HG03469 (cell line): ENCODE results near the gene RSAD1.
"Not testable (repeated sequence)": the region's sequence is repeated elsewhere in the genome, so short reads cannot be mapped to it uniquely, and the experiment has no call there.

Experiments
- ATAC-seq: cut with Tn5 transposase; IDR thresholded peaks from one replicate; pipeline ENCODE4 v1.9.1; 2021; ENCODE audit warnings: mild to moderate bottlenecking, moderate library complexity, moderate number of reproducible peaks; ENCODE audit not compliant: unreplicated experiment

Gene RSAD1

DNA sequence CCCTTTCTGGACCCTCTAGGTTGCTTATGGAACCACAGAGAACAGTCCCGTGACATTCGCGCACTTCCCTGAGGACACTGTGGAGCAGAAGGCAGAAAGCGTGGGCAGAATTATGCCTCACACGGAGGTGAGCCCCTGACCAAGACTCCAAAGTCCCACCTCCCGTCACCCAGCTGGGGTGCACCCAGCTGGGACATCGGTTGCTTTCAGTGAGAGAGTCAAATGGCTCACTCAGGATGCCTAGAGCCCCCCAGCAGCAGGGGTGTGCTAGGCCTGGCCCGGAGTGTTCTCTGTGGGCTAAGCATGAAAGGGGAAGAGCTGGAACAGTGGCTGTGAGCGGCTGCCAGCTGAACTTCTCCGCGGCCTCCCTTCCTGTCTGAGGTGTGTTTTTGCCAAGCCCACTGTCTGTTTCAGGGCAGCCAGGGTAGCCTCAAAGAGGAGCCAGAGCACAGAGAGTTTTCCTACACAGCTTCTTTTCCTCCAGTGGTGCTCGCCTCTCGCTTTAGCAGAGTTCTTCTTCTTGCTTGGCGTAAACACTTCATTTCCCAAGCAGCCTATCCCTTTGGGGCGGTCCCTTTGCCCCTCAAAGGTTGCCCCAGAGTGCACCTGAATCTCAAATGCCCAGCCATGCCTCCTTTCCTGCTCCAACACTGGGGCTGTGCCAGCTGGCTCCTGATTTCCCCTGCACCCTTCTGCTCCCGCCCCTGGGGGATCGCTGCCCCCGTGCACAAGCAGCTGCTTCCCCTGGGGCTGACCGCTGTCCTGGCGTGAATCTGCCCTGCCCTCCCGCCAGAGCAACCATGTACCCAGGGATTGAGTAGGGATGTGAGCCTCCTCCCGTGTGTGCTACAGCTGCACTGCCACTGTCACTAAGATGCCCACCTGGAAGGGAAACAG, 7.4 kb upstream of the RSAD1 start:
- ATAC-seq, result no peak

DNA sequence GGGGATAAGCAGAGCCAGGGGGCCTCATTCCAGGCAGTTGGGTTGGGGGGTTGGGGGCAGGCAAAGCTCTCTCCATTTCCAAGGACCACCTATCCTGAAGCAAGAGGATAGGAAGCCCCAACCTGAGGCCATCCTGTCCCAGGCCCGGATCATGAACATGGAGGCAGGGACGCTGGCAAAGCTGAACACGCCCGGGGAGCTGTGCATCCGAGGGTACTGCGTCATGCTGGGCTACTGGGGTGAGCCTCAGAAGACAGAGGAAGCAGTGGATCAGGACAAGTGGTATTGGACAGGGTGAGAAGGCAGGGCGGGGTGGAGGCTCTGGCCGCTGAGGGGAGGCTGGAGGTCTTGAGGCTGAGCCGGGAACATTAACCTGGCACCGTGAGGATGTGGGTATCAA, 6.4 kb upstream of the RSAD1 start:
- ATAC-seq, result no peak

DNA sequence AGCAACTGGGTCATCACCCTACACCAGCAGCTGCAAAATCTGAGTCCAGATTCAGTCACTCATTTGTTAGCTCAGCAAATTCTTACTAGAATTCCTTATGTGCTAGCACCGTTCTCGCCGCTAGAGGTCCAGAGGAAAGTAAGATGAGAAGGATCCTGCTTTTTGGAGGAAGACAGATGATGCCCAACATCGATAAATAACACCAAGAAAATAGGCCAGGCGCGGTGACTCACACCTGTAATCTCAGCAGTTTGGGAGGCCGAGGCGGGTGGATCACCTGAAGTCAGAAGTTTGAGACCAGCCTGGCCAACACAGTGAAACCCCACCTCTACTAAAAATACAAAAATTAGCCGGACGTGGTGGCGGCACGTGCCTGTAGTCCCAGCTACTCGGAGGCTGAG, 5.9 kb upstream of the RSAD1 start:
- ATAC-seq, result not testable (repeated sequence)

DNA sequence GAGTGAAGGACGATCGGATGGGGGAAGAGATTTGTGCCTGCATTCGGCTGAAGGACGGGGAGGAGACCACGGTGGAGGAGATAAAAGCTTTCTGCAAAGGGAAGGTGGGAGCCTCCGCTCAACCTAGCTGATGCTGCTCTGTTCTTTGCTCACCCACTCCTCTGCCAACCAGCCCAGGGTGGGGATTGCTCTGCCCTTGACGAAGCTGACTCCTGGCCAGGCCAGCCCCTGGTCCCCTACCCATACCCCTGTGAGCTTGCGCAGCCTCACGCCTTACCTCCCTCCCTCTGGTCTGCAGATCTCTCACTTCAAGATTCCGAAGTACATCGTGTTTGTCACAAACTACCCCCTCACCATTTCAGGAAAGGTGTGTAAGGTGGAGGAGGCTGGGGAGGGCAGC, 4.8 kb upstream of the RSAD1 start:
- no peak for ATAC-seq

DNA sequence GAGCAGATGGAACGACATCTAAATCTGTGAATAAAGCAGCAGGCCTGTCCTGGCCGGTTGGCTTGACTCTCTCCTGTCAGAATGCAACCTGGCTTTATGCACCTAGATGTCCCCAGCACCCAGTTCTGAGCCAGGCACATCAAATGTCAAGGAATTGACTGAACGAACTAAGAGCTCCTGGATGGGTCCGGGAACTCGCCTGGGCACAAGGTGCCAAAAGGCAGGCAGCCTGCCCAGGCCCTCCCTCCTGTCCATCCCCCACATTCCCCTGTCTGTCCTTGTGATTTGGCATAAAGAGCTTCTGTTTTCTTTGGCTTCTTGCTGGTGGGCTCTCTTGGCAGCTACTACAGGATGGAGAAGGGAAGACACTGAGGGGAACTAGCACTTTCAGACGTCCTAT, 4.1 kb upstream of the RSAD1 start:
- no peak for ATAC-seq

DNA sequence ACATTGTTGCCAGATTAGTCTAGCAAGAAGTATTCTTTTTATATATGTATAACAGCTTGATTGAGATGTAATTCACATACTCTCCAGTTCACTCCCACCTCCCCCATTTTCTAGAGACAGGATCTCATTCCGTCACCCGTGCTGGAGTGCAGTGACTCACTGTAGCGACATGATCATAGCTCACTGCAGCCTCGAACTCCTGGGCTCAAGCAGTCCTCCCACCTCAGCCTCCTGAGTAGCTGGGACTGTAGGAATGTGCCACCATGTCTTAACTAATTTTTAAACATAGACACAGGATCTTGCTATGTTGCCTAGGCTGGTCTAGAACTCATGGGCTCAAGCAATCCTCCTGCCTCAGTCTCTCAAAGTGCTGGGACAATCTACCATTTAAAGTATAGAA, 3.3 kb upstream of the RSAD1 start:
- ATAC-seq, result no peak

DNA sequence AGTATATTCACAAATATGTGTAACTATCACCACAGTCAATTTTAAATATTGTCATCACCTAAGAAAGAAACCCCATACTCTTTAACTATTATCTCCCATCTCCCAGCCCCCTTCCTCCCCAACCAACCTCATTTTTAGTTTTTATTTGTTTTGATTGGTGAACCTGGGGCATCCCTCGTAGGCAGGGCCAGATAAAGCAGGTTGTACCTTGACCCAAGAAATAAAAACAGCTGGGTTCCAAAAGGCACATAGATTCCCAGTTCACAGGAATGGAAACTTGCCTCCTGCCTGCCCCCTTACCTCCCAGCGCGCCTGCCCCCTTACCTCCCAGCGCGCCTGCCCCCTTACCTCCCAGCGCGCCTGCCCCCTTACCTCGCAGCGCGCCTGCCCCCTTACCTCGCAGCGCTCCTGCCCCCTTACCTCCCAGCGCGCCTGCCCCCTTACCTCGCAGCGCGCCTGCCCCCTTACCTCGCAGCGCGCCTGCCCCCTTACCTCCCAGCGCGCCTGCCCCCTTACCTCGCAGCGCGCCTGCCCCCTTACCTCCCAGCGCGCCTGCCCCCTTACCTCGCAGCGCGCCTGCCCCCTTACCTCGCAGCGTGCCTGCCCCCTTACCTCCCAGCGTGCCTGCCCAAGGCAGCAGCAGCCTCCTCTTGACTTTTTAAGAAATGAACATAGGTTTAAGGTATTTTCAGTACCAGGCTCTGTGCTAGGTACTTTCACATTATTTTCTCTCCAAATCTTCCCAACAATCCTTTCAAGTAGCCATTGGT, 2.7 kb upstream of the RSAD1 start:
- not testable (repeated sequence) for ATAC-seq

DNA sequence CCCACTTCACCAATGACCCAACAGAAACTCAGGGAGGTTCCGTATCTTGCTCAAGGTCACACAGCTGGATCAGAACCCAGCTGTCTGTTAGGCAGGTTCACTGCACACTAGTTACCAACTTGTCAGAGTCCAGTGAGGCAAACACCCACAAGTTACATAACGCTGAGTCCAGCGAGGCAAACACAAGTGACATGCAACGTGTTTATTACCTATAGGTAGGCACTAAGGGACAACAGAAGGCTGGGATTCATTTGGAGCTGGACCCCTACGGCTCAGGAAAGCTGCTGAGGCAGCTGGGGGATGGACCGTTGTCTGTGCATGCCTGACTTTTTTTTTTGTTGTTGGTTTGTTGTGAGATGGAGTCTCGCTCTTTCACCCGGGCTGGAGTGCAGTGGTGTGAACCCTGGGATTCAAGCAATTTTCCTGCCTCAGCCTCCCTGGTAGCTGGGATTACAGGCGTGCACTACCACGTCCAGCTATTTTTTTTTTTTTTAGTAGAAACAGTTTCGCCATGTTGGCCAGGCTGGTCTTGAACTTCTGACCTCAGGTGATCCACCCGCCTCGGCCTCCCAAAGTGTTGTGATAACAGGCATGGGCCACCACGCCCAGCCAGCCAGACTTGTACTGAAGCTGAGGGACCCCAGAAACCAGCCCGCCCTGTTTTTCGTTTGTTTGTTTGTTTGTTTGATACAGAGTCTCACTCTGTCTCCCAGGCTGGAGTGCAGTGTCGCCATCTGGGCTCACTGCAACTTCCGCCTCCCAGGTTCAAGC, 1.9 kb upstream of the RSAD1 start:
- no peak for ATAC-seq

DNA sequence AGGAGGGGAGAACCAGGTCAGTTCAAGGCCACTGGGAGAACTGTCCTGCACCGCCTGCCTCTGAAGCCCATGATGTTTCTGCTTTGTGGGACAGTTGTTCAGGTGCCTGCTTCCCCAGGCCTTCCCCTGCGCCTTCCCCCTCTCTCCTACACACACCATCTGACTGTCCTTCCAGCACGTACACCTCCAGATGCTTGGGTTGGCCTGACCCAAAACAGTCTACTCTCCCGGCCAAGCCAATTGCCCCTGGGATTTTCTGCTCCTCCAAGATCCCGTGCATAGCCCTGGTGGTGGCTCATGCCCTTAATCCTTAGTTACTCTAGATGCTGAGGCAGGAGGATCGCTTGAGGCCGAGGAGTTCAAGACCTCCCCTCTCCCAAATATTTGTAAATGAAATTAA, 684 bp upstream of the RSAD1 start:
- no peak for ATAC-seq

DNA sequence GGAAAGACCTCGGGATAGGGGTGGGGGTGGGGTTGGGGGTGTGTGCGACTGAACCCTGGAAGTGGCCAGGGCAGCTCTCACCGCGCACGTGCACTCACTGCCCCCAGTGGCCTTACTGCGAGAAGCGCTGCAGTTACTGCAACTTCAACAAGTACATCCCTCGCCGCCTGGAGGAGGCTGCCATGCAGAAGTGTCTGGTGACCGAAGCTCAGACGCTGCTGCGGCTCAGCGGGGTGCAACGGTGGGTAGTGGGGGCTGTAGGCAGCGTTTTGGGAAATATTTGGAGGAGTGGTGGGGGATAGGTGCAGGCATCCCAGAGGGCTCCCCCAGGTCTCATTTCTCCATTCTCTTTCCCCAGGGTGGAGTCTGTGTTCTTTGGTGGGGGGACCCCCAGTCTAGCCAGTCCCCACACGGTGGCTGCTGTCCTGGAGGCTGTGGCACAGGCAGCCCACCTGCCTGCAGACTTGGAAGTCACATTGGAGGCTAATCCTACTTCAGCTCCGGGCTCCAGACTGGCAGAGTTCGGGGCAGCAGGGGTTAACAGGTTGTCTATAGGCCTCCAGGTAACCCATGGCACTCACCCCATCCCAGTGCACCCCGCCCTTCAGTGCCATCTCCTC, 972 bp downstream of the RSAD1 start:
- no peak for ATAC-seq

DNA sequence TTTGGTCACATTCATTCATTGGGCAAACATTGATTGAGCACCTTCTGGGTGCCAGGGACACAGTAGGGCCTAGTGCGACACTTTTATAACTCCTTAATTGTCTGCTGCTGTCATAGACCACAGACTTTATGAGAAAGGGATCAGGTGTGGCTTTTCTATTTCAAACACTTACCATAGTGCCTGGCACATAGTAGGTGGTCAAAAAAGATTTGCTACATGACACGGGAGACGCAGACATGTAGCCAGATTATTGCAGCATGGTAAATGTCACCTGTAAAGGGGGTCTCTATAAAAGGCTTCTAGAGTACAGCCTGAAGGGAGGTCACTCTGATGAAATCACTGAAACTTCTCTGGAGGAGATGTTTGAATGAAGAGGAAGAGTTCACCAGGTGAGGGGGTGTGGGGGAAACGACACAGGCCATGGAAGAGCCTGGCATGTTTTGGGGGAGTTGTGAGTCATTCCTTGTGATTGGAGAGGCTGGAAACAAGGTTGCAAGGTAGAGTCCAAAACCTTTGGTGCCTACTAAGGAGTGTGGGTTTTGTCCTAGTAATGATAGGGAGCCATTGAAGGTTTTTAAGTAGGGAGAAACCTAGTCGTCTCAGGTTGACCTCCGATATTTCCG, 1.6 kb downstream of the RSAD1 start:
- no peak for ATAC-seq

DNA sequence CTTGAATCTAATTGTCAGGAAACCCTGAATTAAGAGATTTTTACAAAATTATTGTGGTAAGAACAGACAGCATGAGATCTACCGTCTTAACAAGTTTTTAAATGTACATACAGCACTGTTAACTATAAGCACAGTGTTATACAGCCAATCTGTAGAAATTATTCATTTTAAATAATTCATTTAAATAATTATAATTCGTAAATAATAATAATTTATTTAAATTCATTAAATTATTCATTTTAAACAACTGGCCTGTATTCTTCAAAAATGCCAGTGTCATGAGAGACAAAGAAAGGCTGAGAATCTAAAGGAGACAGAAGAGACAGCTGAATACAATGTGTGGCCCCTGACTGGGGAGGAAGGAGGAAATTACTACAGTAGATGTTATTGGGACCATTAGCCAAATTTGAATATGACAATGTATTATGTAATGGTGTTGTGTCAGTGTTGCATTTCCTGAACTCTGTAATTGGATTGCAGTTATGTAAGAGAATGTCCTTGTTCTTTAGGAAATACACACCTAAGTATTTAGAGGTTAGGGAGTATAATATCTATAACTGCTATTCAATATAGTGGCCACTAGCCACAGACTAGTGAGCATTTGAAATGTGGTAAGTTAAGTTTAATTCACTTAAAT, 2.3 kb downstream of the RSAD1 start:
- no peak for ATAC-seq

DNA sequence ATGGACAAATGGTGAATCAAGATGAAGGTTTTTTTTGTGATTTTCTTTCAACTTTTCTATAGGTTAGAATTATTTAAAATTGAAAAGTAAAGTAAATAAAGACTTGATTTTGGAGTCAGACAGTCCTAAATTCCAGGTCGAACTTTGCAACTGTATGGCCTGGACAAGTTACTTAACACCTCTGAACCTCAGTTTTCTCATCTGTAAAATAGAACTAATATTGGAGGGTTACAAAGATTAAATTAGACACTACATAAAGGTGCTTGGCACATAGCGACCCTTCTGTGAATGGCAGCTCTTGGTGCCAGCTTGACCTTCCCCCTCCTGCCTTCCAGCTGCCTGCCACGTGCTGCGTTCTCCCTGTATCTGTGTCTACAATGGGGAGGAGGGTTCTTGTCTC, 3.0 kb downstream of the RSAD1 start:
- no peak for ATAC-seq

DNA sequence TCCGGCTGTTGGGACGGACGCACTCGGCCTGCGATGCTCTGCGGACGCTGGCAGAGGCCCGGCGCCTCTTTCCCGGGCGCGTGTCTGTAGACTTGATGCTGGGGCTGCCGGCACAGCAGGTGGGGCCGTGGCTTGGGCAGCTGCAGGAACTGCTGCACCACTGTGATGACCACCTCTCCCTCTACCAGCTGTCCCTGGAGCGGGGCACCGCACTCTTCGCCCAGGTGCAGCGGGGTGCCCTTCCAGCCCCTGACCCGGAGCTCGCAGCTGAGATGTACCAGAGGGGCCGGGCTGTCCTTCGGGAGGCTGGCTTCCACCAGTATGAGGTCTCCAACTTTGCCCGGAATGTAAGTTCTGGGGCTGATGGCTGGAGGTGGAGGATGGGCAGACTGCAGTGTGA, 3.5 kb downstream of the RSAD1 start:
- ATAC-seq, result no peak

DNA sequence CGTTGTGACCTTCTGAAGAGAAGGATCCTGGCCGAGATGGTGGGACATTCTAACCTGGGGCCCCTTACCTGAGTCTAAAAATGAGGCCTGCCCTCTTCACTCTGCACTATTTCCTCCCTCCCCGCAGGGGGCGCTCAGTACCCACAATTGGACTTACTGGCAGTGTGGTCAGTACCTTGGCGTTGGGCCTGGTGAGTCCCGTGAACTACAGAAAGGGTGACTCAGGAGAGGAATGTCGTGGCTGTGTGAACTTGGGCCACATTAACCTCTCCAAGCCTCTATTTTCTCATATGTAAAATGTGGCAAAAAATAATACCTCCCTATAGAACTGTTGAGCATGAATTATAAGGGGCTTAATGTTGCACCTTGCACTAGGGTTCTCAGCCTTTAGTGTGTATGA, 3.9 kb downstream of the RSAD1 start:
- no peak for ATAC-seq

DNA sequence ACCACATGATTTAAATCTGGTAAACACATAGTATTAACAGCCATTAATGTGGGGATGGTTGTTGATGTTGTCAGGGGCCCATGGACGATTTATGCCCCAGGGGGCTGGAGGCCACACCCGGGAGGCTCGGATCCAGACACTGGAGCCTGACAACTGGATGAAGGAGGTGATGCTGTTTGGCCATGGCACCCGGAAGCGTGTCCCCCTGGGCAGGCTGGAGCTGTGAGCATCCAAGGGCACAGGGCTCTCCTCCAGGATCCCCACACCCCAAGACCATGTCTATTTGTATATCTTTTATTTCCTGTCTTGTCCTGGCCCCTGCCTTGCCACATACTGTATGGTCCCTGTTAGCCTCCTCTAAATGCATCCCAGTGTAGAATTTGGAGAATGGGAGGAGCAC, 4.6 kb downstream of the RSAD1 start:
- no peak for ATAC-seq

DNA sequence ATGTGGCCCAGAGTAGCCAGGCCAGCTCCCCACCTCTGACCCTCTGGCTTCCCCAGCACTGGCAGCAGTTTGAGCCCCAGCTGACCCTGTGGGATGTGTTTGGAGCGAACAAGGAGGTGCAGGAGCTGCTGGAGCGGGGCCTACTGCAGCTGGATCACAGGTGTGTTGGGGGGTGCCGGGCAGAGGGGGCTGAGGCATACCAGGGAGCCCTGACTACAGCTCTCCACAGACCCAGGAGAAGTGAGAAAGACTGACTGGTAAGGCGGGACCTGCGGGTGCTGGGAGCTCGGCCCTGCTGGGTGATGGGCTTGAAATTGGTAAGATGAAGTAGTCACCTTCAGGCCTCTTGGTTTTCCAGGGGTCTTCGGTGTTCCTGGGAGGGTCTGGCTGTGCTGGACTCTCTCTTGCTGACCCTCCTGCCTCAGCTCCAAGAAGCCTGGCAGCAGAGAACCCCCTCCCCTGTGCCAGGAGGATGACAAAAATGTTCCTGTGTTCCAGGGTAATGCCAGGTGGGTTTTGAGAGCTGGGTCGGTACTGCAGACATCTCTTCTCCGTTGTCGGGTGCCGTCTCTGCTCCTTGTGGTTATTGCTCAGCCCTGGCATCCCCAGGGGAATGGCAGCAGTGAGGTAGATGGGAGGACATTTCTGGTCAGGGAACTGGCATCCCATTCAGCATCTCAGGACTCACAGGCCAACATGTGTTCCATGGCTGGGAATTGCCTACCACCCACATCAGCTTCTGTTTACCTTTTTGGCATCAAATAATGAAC, 5.9 kb downstream of the RSAD1 start:
- no peak for ATAC-seq

DNA sequence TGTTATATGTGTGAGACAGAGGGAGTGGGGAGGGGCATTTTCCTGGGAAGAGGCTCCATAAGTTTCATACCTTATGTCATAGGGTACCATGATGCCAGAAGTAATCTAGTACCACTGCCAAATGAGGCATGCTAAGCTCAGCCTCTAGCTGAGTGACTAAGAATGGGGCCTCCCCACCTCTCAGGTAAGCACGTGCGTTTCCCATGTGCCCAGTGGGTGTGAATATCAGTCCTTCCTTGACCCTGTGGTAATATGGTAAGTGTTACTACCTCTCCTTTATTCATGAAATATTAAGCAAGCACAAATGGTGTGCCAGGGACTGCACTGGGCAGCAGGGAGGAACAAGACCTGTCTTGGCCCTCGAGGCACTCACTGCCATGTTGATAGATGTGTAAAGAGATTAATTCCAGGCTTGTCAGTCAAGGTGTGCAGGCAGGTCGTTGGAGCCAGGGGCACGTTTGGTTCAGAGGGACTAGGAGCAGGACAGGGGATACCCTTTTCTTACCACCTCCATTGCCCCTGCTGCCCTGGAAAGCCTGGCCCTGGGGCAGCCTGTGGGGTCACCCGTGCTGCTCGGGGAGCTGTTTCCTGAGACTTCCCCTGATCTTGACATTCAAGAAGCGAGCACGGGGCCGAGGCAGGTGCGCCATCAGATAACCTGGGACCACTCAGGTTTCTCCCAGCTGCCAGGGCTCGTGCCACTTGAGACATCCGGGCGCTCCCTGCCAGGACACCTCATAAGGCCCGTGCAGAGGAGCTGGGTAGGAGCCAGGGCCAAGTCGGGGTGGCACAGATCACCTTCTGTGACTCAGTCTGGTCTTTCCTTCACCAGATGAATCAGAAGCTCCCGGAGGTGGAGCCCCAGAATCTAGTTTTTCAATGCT, 8.8 kb downstream of the RSAD1 start:
- ATAC-seq, result no peak
